GOT3 (cell line): Measurements from ENCODE around the gene SMYD2.
"Not testable (repeated sequence)": the region's sequence is repeated elsewhere in the genome, so short reads cannot be mapped to it uniquely, and the experiment has no call there.

Experiments used
- DNase-seq: peaks from one replicate; lab custom pipeline; 2025; ENCODE audit warnings: mixed read lengths; lab: John Stamatoyannopoulos, UW

SMYD2 gene

DNA sequence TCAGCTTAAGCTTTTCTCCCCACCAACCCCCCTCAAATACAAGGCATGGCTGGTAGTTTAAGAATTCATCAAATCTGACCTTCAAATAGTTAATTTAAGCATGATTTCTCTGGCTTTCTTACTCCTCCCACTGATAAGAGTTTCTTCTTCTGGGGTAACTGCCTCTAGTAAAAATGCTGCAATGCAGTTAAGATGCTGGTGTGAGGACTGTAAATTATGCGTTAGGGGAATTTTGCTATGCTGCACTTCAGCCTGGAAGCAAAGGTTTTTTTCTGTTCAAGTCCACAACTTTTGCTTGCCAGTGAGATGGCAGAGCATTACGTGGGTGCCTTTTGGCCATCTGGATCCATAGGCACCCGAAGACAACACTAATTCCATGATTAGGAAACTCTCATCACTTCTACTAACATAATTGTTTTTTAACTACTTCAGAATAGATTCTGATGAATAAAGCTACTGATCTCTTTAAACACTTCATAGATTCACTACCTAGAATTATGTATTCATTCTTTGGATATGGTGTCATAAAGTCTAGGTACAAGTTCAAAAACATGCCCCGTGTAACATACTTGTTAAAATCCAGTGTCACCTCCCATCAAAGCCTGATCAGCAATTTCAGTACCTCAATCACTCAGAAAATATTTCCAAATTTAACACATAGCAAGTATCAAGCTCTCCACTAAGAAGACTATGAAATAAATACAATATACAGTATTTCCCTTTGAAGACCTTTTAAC, 8.8 kb upstream of the SMYD2 start:
- no peak for DNase-seq

DNA sequence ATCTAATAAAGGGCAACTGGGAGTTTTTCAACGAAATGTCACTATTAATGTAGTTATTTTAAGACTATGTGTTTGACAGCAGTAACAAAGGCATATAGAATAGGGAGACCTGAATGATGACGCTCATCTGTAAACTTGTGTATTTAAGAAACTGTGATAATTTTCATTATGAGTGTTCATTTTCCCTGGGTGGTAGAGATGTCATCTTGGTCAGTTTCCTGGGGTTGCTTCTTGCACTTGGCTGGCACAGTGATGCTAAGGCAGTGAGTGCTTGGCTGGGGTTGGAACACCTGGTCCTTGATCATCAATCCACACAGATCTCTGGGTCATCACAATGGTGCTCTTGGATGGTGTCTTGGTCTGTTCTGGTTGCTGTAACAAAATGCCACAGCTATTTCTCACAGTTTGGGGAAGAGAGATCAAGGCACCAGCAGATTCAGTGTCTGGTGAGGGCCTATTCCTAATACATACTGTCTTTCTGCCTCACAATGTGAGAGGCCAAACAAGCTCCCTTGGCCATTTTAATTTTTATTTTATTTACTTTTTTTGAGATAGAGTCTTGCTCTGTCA, 7.9 kb upstream of the SMYD2 start:
- DNase-seq: no peak

DNA sequence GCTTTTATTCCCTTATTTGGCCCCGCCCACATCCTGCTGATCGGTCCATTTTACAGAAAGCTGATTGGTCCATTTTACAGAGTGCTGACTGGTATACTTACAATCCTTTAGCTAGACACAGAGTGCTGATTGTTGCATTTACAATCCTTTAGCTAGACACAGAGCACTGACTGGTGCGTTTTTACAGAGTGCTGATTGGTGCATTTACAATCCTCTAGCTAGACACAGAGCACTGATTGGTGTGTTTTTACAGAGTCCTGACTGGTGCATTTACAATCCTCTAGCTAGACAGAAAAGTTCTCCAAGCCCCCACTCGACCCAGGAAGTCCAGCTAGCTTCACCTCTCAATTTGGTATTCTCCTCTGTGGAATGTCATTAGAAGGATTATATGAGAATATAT, 5.3 kb upstream of the SMYD2 start:
- not testable (repeated sequence) for DNase-seq

DNA sequence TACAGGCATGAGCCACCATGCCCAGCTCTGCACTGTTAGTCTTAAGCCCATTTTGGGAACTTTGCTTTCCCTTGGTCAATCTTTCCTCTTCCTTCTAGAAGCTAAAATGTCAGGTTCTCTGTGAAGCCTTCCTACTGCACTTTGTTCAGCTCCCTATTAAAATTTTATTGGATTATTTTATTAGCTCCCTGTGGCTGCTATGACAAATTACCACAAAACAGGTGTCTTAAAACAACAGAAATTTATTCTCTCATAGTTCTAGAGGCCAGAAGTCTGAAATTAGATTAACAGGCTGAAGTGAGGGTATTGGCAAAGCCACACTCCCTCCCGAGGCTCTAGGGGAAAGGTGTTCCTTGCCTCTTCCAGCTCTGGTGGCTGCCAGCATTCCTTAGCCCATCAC, 4.2 kb upstream of the SMYD2 start:
- DNase-seq: no peak

DNA sequence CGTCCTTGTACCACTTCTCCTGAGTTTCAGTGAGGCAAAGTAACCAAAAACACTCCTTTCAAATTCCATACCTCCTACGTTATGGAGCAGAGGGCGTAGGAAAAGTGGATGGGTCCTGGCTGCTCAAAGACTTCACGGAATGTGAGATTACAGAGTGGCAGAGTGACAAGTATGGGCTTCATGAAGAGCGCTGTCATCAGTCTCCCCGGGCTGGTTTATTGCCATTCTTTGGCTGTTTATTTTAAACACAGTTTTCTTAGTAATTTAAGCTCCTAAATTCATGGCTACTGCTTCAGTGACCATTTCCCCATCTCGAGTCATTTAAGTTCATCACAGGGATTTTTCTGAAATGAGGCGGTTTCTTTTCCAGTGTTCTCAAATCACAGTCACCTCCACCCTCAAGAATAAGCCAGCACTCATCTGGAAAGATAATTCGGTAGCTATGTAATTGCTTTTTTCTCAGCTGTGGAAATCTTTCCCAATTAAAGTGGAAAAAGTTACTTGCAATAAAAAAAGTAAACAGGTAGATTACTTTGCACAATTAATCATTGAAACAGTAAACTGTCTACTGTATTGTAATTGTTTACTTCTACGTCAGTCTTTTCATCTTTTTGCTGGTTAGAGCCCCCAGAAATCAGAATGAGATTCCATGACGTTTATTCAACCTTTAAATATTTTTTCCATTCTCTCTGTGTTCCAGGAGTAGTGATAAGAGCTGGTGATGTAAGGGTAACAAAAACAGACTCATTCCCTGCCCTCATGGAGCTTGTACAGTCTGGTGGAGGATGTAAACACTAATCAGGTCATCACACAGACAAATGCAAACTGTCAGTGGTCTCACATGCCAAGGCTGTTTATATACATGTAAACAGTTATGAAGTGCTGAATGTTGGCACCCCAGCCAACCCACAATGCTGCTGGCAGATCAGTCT, 3.0 kb upstream of the SMYD2 start:
- no peak for DNase-seq

DNA sequence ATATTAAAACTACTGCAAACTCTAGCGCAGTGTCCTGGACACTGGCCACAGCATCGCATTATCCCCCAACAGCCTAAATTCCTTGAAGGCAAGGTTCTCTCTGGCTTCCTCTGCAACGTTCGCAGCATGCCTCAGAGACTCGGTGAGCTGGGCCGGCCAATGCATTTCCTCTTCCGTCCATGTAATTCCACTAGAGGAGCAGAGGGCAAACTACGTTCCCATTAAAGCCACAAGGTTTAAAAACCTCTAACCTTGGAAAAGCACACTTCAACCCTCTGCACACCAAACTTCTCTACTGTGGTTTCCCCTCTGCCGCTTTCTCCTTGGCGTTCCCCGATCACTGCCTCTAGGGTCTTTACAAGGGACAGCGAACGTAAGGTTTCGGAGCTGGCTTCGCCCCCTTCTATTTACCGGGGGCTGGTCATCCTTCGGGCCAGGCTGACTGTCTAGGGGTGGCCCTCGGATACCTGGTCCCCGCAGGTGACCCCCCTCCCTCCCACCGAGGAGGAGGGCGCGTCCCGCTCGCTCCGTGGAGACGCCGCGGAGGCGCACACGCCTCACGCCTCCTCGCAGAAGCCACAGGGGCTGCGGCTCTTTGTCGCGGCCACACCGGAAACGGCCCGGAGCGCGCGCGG, 456 bp upstream of the SMYD2 start:
- DNase-seq: no peak

DNA sequence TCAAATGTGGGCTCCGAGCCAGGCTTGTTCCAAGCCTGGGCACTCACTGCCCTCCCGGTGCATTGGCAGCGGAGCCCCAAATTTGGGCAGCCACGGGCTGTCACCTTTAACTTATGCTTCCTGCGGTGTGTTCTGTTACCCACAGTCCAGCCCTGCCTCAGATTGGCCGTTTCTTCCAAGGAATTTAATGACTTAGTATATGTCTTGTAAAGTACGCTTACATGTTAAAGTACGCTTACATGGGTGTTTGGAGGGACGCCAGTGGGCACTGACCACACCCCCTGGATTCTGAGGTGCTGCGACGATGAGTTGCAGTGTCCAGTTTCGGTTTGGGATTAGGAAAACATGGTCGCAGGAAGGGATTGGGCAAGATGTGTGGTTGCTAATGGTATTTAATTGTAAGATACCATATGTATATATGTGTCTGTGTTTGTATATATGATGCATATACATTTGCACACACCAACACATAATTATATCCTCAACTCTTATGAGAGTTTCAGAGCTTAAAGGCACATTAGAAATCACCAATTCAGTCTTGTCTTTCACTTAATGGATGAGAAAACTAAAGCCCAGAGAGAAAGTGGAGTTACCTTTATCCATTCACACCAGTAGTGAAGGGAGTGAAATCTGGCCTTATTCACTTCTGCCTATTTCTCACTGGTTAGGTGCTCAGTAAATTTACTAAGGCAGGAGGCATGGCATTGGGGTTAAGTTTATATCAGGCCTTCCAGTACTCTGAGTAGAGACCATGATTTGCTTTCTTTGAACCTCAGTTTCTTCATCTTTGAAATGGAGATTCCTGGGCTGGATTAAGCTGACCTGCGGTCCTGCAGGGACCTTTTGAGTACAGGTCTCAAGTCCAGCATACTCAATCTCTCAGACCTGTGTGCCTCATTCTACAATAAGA, 1.0 kb downstream of the SMYD2 start:
- no peak for DNase-seq

DNA sequence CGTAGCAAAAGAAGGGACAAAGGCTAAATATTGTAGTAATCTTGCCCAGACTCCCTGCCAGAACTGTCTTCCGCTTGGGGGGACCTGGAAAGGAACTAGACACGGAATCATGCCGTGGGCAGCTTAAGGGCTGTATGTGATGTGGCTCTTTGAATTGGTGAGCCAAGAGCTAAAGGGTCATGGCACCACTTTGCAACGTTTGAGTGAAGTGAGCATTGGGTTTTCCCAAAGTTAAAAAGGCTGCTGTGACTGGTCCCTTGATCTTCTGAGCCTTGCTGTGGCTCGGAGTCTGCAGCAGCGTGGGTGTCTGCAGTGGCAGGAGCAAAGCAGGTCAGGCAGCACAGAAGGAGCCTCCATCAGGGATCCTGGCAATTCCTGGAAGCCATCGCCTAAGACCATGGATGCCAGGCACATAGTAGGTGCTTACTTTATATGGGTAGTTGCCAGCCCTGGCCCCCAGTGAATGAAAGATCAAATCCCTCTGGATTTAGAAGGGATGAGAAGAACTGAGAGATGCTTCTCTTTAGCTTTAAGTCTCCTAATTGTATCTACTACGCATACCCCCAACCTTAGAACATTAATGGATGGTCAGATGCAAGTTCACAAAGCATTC, 1.8 kb downstream of the SMYD2 start:
- DNase-seq: no peak

DNA sequence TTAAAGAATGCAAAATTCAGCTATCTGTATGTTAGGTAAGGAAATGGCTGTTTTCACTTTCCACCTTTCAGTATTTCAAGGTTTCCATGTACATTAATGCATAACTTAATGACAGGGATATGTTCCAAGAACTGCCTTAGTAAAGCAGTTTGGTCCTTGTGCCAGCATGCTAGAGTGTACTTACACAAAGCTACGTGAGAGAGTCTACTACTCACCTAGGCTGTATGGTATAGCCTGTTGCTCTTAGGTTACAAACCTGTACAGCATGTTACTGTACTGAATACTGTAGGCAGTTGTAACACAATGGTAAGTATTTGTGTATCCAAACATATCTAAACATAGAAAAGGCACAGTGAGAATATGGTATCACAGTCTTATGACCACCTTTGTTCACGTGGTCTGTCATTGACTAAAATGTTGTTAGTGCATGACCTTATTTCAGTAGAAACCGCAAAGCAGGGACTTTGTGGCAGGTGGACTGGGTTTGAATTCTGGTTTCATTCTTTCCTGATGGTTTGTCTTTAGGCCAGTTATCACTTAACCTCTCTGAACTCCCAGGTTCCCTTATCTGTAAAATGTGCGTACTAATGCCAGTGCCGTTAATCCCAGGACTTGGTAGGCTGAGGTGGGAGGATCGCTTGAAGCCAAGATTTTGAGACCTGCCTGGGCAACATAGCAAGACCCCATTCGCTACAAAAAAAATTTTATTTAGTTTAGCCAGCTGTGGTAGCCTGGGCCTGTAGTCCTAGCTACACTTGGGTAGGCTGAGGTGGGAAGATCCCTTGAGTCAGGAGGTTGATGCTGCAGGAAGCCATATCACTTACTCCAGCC, 4.9 kb downstream of the SMYD2 start:
- no peak for DNase-seq

DNA sequence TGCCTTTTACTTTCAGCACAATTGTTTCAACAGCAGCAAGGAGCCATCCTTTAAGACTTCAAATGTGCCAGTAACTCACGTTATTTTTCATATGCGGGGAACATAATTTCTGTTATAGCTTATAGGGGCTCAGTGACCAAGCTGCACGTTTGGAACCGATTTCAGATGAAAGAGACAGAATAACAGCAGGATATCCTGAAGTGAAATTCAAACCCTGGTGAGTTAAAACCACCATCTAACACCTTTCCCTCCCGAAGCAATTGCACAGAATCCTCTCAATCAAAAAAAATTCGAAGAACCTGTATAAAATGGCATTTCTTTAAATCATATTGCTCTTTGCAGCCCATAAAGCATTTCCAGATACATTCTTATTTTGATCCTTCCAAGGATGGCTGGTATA, 6.9 kb downstream of the SMYD2 start:
- no peak for DNase-seq

DNA sequence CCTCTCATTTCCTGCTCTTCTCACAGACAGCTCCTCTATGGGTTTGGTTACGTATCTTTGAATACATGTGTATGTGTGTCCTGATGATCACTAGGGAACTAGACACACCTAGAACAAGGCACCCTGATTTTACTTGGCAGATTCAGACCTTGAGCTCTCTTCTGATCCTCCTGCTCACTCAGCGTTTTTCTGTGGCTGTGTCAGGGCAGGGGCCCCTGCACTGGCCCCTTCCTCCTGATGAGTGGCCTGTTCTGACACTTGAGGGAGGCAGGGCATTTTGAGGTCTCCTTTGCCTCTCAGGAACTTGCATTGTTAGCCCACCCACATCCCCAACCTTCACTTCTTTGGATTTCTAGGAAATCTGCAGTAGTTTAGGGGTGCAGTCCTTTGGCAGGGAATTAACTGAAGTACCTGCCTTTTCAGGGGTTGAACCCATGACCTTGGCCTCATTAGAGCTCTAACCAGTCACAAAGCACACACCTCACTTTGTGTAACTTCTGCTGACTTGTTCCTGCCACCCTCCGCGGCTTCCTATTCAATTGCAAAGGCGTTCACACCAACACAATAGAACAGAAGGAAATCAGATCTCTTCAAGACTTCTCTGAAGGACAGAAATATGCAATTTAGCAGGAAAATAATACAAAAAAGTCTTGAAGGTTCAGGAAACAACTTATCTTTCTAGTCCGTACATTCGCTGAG, 8.8 kb downstream of the SMYD2 start:
- no peak for DNase-seq

DNA sequence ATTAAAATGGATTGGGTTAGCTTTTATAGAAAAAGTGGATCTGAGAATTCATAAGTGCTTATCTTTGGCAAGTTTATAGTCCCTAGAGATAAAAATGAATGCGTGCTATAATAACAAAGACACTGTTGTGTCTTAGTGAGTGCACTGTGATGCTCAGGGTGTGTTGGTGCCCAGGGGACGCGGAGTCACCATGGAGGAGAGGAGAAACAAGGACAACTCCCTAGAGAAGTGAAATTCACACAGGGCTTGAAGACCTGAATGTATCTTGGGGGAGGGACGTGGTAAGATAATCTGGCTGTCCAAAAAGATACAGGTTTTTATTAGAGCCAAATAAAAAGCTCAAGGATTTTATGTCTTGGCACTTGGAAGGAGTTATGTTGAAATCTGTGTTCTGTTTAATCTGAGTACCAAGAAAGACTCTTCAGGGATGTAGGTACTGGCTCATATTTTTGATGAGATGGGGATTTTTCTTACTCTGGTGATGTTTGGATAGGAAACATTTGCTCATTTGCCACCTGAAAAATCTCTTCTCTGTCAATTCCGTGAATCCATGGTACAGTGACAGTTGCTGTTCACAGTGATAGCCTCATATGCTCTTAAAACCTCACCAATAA, 9.6 kb downstream of the SMYD2 start:
- no peak for DNase-seq

DNA sequence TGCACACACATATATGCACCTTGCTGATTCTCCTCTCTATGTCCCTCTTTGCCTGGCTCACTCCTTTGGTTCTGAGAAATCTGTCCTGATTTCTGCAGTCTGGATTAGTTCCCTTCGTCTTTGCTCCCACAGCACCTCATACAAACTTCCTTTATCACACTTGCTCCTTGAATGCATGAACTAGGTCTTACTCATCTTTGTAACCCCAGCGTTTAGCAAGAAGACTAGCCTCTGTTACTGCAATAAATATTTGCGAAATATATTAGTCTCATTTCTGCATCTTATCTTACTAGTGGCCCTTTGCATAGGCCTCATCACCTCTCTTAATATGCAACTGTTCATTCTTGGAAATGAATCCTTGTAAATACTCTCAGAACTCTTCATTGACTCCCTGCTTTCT, 11.4 kb downstream of the SMYD2 start:
- no peak for DNase-seq

DNA sequence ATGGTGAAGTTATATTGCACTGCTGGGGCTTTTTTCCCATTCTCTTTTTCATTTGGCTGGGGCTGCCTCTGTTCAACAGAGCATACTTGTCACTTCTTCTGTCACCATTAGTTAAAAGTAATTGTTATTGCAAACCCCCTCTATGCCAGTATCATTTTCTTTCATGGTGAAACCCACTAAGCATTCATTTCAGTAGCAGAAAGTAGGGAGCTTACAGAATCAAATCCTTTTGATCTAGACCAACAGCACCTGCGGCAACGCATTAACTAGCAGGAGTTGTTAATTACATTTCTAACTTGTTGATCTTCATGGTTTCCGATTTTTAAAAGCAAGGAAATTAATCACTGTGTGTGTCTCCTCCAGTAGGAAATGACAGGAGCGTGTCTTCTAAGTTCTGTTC, 15.0 kb downstream of the SMYD2 start:
- DNase-seq: no peak

DNA sequence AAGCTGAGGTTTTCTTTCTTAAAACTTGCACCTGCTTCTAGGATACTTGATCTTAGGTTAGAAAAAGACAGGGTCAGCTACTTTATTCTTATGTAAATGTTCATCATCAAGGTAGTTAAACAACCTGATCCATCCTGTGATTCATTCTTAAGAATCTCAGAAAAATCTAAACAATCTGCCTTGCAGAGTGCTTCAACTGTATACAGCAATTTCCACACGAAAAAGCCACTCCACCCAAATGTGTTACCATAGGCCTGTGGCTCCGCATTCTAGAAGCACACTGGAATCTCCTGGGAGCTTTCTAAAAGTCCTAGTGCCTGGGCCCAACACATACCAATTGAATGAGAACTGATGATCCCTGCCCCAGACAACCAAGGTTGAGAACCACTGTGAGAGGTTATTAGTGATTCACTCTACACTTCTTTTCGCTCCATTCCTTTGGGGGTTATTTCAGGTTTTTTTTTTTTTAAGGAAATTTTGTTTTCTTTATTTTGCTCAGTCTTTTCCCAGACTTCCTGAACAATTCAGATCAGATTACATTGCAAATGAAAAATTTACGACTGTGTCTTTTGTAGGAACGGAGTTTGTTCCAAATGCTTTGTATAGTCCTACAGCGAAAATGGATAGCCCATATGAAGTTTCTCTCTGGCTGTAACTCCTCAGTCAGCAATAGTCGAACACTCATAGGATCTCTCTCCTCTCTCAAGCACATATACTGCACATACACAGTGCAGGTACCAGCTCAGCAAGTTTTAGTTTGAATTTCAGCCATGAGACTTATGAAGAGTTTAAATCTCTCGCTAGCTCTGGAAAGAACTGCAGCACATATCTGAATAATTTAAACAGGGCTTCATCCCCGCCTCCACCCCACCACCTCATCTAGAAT, 16.1 kb downstream of the SMYD2 start:
- no peak for DNase-seq

DNA sequence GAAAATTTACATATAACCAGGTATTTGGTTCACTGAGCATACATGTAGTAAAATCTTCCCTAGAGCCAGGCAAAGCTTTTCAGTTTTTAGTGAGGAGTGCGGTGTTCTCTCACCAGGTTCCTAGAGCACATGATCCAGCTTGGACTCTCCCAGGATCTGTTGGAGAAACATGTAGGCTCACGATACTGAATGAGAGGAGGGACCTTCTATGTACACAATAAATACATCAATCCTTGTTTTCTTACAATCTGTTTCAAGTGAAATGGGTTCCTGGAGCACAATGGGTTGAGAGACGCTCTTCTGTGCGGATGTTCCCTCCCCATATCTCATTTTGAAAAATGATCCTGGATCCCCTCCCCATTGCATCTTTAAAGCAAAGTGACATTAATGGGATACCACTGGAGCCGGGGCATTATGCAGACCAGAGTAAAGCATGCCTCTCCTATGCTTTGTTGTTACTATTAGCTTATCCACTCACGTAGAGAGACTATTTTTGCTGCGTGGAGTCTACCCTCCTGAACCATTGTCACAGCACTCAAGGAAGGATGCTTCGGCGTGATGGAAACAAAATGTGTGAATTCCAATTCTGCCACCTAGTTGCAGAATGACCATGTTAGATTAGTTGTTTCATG, 19.3 kb downstream of the SMYD2 start:
- DNase-seq: no peak

DNA sequence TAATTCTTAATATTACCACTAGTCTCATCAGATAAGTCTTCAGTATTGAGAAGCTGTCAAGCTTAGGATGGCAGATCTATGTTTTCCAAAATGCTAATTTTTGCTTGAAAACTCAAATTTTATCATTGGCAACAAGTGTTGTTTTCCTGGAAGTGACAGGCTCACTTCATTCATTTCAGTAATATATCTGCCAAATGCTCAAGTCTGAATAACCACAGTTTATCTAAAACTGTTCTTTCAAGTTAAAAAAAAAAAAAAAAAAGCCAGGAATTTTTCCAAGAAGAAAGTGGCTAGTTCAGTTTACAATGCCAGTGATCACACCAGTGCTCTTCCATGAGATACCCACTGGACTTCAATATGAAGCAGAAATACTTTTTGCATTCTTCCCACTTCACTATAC, 20.6 kb downstream of the SMYD2 start:
- no peak for DNase-seq
